NCI-H345 treated with DMSO at 0.1 percent for 48 hours (cell line): Measurements from ENCODE around the gene OR5M3.

ENCODE experiments used
- DNase-seq: peaks from one replicate; lab custom pipeline; 2025; ENCODE audit not compliant: unreplicated experiment; lab: John Stamatoyannopoulos, UW

OR5M3 gene

GRCh38 chr11:56473252-56473651 is at the start of gene OR5M3:
Gene OR5M3, minus strand, starts transcription at chr11:56473352. Its CDS starts 2,855 bp downstream, at chr11:56470497.
- DNase-seq = no peak

- no peak for DNase-seq
Observed at GRCh38 chr11:56522008-56522407, 48.9 kb upstream of the OR5M3 start.

DNA sequence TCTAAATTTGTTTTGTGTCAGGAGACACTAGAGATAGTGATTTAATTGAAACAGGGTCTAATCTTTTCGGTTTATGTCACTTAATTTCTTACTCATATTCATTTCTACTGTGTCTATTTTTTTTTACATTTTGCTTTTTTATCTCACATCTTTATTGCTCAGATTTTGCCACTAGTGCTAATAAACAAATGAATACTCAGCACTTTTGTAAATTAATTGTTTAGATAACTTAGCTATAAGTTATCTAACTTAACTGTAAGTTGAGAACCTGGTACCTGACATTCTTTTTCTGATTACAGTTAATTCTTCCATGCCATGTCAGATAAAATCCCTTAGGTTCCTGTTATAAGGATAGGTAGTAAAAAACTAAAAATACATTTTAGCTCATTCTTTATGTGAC is 40.1 kb upstream of the OR5M3 start:
- DNase-seq = no peak

DNA sequence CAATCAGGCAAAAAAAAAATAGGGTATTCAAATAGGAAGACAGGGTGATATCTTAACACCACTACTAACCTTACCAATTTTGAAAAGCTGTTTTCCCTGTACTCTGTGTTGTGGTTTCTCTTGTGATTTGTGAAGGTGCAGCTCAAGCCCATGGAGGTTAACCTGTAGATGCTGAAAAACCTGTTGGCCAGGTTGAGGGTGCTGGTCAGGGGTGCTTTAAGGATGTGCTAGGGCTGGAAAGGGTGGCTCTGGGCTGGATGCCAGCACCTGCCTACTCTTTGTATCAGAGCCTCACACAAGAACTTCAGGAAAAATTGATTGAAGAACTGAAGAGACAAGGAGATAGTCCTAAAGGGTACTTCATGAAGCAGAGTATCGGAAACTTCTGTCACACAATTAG is 36.3 kb upstream of the OR5M3 start:
- no peak for DNase-seq

- DNase-seq = no peak
Observed at GRCh38 chr11:56497010-56497409, 23.9 kb upstream of the OR5M3 start.

GRCh38 chr11:56495117-56495516 is 22.0 kb upstream of the OR5M3 start:
- DNase-seq = no peak

DNA sequence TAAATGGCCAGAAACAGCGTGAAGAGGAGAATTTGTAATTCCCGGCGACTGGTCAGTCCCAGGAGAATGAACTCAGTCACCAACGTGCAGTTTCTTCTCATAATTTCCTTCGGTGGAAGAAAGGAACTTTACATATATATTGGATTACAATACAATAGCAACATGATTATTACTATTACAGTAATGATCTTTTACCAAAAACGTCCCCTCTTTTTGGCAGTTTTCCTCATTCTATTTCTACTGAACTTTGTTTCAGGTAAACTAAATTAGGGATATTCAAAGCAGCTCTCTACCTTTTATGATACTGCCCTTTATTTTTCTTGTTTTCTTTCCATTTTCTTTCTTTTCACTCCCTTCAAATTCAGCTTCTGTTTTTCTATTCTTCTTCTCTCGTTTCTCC is 18.1 kb upstream of the OR5M3 start, which contains the start of gene OR5M8:
OR5M8 (minus strand) TSS at position 101 of the 400 bp plus-strand sequence; CDS start at position 101, 0 bp downstream.
- no peak for DNase-seq

GRCh38 chr11:56486801-56487200 is 13.6 kb upstream of the OR5M3 start:
- no peak for DNase-seq

DNA sequence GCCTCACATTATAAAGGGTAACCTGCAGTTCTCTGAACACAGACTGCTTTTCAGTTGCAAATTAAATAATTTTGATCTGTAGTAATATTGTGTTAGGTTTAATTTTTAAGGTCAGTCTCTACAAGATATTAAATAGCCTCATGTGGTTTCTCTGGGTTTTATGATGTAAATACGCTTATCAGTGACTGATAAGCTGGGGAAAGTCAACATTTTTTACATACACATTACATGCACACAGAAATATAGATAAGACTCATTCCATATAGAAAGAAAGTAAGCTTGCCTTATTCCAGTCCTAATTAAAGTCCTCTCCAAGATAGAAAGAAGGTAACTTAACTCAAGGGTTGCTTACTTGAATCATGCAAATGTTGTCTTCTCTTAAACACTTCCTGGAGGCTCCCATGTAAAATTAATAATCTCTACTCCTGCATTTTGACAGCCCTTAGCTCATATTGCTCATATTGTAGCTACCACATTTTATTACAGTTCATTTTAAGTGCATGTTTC is 1.6 kb upstream of the OR5M3 start:
- no peak for DNase-seq

GRCh38 chr11:56457076-56457475 is 16.1 kb downstream of the OR5M3 start:
- DNase-seq = no peak

- DNase-seq = no peak
Observed at GRCh38 chr11:56453521-56453920, 19.6 kb downstream of the OR5M3 start.
